NT2/D1 (cell line): ENCODE data around the gene SND1.

Experiments
- SUZ12 ChIP-seq: IDR thresholded peaks from 2 replicates; pipeline ENCODE4 v1.6.1; 2011; ENCODE audit not compliant: insufficient read length, insufficient read depth; ENCODE audit errors: extremely low read depth
- ZNF274 ChIP-seq: IDR thresholded peaks from 2 replicates; pipeline ENCODE4 v1.6.1; 2011; ENCODE audit warnings: mild to moderate bottlenecking, low read depth, low read length

- TF ChIP-seq SUZ12, result no peak
- TF ChIP-seq ZNF274, result no peak
Observed at GRCh38 chr7:127732306-127732705, 80.3 kb downstream of the SND1 start.
